Endothelial cell of hepatic sinusoid (primary cell): ENCODE data around the gene LRP5.

Experiments used
- in situ Hi-C: cut with HindIII; loops from 2 replicates; pipeline ENCODE4 v1.10.0; 2017; ENCODE audit warnings: low sequenced_read_pairs

Gene LRP5

GRCh38 chr11:68367252-68367651 is 54.9 kb downstream of the LRP5 start:
- in situ Hi-C loops, result no loop called here

GRCh38 chr11:68369756-68370155 is 57.4 kb downstream of the LRP5 start:
- in situ Hi-C loops, result no loop called here

GRCh38 chr11:68370211-68371111 is 58.1 kb downstream of the LRP5 start:
- in situ Hi-C loops, result no loop called here

GRCh38 chr11:68371171-68372041 is 59.0 kb downstream of the LRP5 start:
- in situ Hi-C loops, result no loop called here

- in situ Hi-C loops, result no loop called here
These were observed 59.7 kb downstream of the LRP5 start for GRCh38 chr11:68372114-68372513.

- in situ Hi-C loops, result no loop called here
These were observed 60.2 kb downstream of the LRP5 start for GRCh38 chr11:68372625-68373024.

- in situ Hi-C loops, result no loop called here
These were observed 60.9 kb downstream of the LRP5 start for GRCh38 chr11:68373189-68373814.

GRCh38 chr11:68373815-68374501 is 61.6 kb downstream of the LRP5 start:
- in situ Hi-C loops, result no loop called here

- in situ Hi-C loops, result no loop called here
These were observed 62.1 kb downstream of the LRP5 start for GRCh38 chr11:68374531-68374930.

GRCh38 chr11:68375337-68375736 is 62.9 kb downstream of the LRP5 start:
- in situ Hi-C loops, result no loop called here

GRCh38 chr11:68375766-68376165 is 63.4 kb downstream of the LRP5 start:
- in situ Hi-C loops, result no loop called here

- in situ Hi-C loops, result no loop called here
These were observed 65.0 kb downstream of the LRP5 start for GRCh38 chr11:68377389-68377795.

- in situ Hi-C loops, result no loop called here
These were observed 66.8 kb downstream of the LRP5 start for GRCh38 chr11:68379206-68379605.

GRCh38 chr11:68380786-68381622 is 68.6 kb downstream of the LRP5 start:
- in situ Hi-C loops, result no loop called here

- in situ Hi-C loops, result no loop called here
These were observed 69.3 kb downstream of the LRP5 start for GRCh38 chr11:68381716-68382115.

GRCh38 chr11:68382358-68382998 is 70.1 kb downstream of the LRP5 start:
- in situ Hi-C loops, result no loop called here

GRCh38 chr11:68383976-68384501 is 71.6 kb downstream of the LRP5 start:
- in situ Hi-C loops, result no loop called here

GRCh38 chr11:68384530-68385081 is 72.2 kb downstream of the LRP5 start:
- in situ Hi-C loops, result no loop called here

- in situ Hi-C loops, result no loop called here
These were observed 72.7 kb downstream of the LRP5 start for GRCh38 chr11:68385128-68385527.
